Spinal cord (tissue), 10 donors: ENCODE measurements around the gene ARG2. TPM values are rescaled to one million over a fixed set of nuclear protein-coding genes. Genes with fewer than 3 reads are reported as not detected.
"Not testable (repeated sequence)": the region's sequence is repeated elsewhere in the genome, so short reads cannot be mapped to it uniquely, and the experiment has no call there.

ENCODE experiments used
- DNase-seq, 6 donors: peaks; one replicate each; pipeline versions ENCODE4 v3.0.0 to v3.0.0-alpha.2; 2013 to 2015; ENCODE audit warnings: low spot score in 6 of 6, low read depth in 4 of 6
- H3K27ac ChIP-seq: one replicate; pipeline ENCODE4 v1.5.1; 2013; ENCODE audit warnings: low read depth, low read length, control low read depth
- H3K27me3 ChIP-seq: one replicate; pipeline ENCODE4 v1.6.1; 2013; ENCODE audit warnings: low read length; ENCODE audit not compliant: control insufficient read depth, insufficient read depth
- H3K36me3 ChIP-seq: one replicate; pipeline ENCODE4 v1.6.1; 2013; ENCODE audit warnings: low read length; ENCODE audit not compliant: control insufficient read depth, insufficient read depth
- H3K4me1 ChIP-seq: one replicate; pipeline ENCODE4 v1.6.1; 2013; ENCODE audit warnings: low read length; ENCODE audit not compliant: control insufficient read depth, insufficient read depth
- H3K4me3 ChIP-seq: one replicate; pipeline ENCODE4 v1.5.1; 2013; ENCODE audit warnings: low read depth, low read length, control low read depth
- H3K9me3 ChIP-seq: one replicate; pipeline ENCODE4 v1.6.1; 2013; ENCODE audit warnings: low read length; ENCODE audit not compliant: control insufficient read depth, insufficient read depth
- WGBS: methylation state at CpG from one replicate; pipeline ENCODE4 v1.1.5; 2013; ENCODE audit warnings: missing lambda C conversion rate; ENCODE audit not compliant: insufficient coverage; 5-methylcytosine and 5-hydroxymethylcytosine counted together
- polyA plus RNA-seq, 2 donors: library from polyadenylated mRNA; unstranded; fragments of 120-200 nt; gene quantifications; one replicate each; pipeline ENCODE4 v1.2.1, GENCODE V29; 2013; ENCODE audit not compliant: insufficient read length in 2 of 2
- total RNA-seq, 2 donors: library from RNA; depleted of rRNA in 1 of 2; stranded (reverse); fragments of 120-200 nt in 1 of 2; fragments of >200 nt in 1 of 2; gene quantifications; one replicate each; pipeline versions ENCODE4 v1.2.3 to v1.2.4, GENCODE V29; 2013 to 2014
- donor health status: healthy.

Gene ARG2
- total and polyA plus RNA-seq, 4 donors = 8.4 to 31.2 (median 22.8) TPM

- Histone ChIP-seq H3K9me3 (no peaks in the 10 kb centered on the region), H3K36me3 (peaks cover 2% of the 10 kb centered on the region), H3K4me3 (no peak overlapping the region), H3K27ac (no peak overlapping the region), H3K27me3 (no peaks in the 10 kb centered on the region), H3K4me1 (peaks cover 7% of the 10 kb centered on the region)
- no peak for DNase-seq
- no CpG with 5 or more reads among the region's 5 CpGs for WGBS
Measured at GRCh38 chr14:67602995-67603545, 16.6 kb upstream of the ARG2 start.

GRCh38 chr14:67607646-67608045, 12.1 kb upstream of the ARG2 start:
- WGBS = 100% methylated on average over 3 of the region's 5 CpGs
- H3K27me3 ChIP-seq = no peaks in the 10 kb centered on the region

GRCh38 chr14:67609642-67610310, 9.9 kb upstream of the ARG2 start:
- Histone ChIP-seq H3K27me3 (no peaks in the 10 kb centered on the region), H3K4me3 (no peak overlapping the region), H3K36me3 (no peaks in the 10 kb centered on the region), H3K9me3 (no peaks in the 10 kb centered on the region), H3K27ac (no peak overlapping the region), H3K4me1 (no peaks in the 10 kb centered on the region)
- no peak for DNase-seq
- WGBS = 77% methylated on average over 4 of the region's 10 CpGs

More at GRCh38 chr14:67607646-67608045, 12.1 kb upstream of the ARG2 start:
- Histone ChIP-seq H3K9me3 (no peaks in the 10 kb centered on the region), H3K36me3 (no peaks in the 10 kb centered on the region), H3K4me3 (no peak overlapping the region), H3K4me1 (no peaks in the 10 kb centered on the region), H3K27ac (no peak overlapping the region)
- no peak for DNase-seq

GRCh38 chr14:67610491-67610890, 9.2 kb upstream of the ARG2 start:
- Histone ChIP-seq H3K36me3 (no peaks in the 10 kb centered on the region), H3K4me1 (no peaks in the 10 kb centered on the region), H3K9me3 (no peaks in the 10 kb centered on the region), H3K4me3 (no peak overlapping the region), H3K27me3 (no peaks in the 10 kb centered on the region), H3K27ac (no peak overlapping the region)
- no CpG with 5 or more reads among the region's 1 CpG for WGBS
- DNase-seq = no peak

GRCh38 chr14:67618617-67619063, 1.1 kb upstream of the ARG2 start:
- Histone ChIP-seq H3K9me3 (no peaks in the 10 kb centered on the region), H3K4me1 (peaks cover 5% of the 10 kb centered on the region), H3K27me3 (no peaks in the 10 kb centered on the region), H3K27ac (no peak overlapping the region), H3K4me3 (no peak overlapping the region), H3K36me3 (no peaks in the 10 kb centered on the region)
- DNase-seq = peak in 5 of 6 donors; percentile 20 to 87 (median 50)

- peak overlapping the region; percentile 54 for H3K27ac ChIP-seq
Measured at GRCh38 chr14:67620217-67620785, 581 bp downstream of the ARG2 start.

GRCh38 chr14:67622675-67623074, 3.0 kb downstream of the ARG2 start:
- Histone ChIP-seq H3K36me3 (no peaks in the 10 kb centered on the region), H3K27ac (no peak overlapping the region), H3K9me3 (no peaks in the 10 kb centered on the region), H3K27me3 (no peaks in the 10 kb centered on the region), H3K4me1 (peaks cover 5% of the 10 kb centered on the region), H3K4me3 (no peak overlapping the region)
- DNase-seq = peak in 2 of 6 donors; percentile 13 to 18
- WGBS = 67% methylated on average over 3 of the region's 4 CpGs

More at GRCh38 chr14:67620217-67620785, 581 bp downstream of the ARG2 start:
- H3K27me3 ChIP-seq = no peaks in the 10 kb centered on the region
- peak in 2 of 6 donors; percentile 66 to 82 for DNase-seq
- 2% methylated on average over 18 of the region's 19 CpGs for WGBS
- H3K9me3 ChIP-seq = no peaks in the 10 kb centered on the region
- peak overlapping the region; percentile 81 for H3K4me3 ChIP-seq
- peaks cover 5% of the 10 kb centered on the region for H3K4me1 ChIP-seq
- H3K36me3 ChIP-seq = no peaks in the 10 kb centered on the region

GRCh38 chr14:67623114-67623513, 3.4 kb downstream of the ARG2 start:
- Histone ChIP-seq H3K9me3 (no peaks in the 10 kb centered on the region), H3K27me3 (no peaks in the 10 kb centered on the region), H3K4me1 (peaks cover 5% of the 10 kb centered on the region), H3K27ac (no peak overlapping the region), H3K4me3 (no peak overlapping the region), H3K36me3 (no peaks in the 10 kb centered on the region)
- DNase-seq = peak in 1 of 6 donors; percentile 28
- WGBS = no CpG with 5 or more reads among the region's 2 CpGs

GRCh38 chr14:67626131-67626530, 6.4 kb downstream of the ARG2 start:
- not testable (repeated sequence) for H3K36me3 ChIP-seq, H3K4me3 ChIP-seq, H3K27ac ChIP-seq, DNase-seq, H3K9me3 ChIP-seq, H3K27me3 ChIP-seq, H3K4me1 ChIP-seq
- WGBS = no CpG with 5 or more reads among the region's 1 CpG

- Histone ChIP-seq H3K4me1 (no peaks in the 10 kb centered on the region), H3K36me3 (no peaks in the 10 kb centered on the region), H3K9me3 (no peaks in the 10 kb centered on the region), H3K27me3 (no peaks in the 10 kb centered on the region), H3K4me3 (no peak overlapping the region), H3K27ac (no peak overlapping the region)
- no peak for DNase-seq
Measured at GRCh38 chr14:67627519-67627918, 7.8 kb downstream of the ARG2 start.
